GM21723 (cell line): Measurements from ENCODE around the gene KEL.

ENCODE experiments used
- ATAC-seq: cut with Tn5 transposase; IDR thresholded peaks from one replicate; pipeline ENCODE4 v1.9.1; 2021; ENCODE audit warnings: mild to moderate bottlenecking, moderate library complexity; ENCODE audit not compliant: unreplicated experiment

KEL gene

GRCh38 chr7:142899661-142900060 is 62.5 kb downstream of the KEL start:
- no peak for ATAC-seq

GRCh38 chr7:142898377-142899170 is 63.6 kb downstream of the KEL start:
- no peak for ATAC-seq

DNA sequence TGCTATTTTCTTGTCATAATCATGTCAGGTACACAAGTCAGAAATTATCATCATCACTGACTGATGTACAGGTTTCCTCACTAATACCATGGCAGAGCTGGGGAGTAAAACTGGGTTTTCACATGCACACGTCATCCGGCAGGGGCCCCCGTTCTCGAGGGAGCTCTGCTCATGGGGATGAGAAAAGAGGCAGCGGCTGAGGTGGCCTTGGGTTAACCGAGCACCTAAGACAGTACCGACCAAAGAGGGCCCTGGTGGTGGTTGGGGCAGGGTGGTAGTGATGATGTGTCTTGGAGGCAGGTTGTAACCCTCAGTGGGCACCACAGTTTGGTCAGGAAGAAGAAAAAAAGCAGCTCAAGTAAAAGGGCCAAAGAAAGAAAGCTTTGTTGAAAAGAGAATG is 64.5 kb downstream of the KEL start:
- no peak for ATAC-seq

DNA sequence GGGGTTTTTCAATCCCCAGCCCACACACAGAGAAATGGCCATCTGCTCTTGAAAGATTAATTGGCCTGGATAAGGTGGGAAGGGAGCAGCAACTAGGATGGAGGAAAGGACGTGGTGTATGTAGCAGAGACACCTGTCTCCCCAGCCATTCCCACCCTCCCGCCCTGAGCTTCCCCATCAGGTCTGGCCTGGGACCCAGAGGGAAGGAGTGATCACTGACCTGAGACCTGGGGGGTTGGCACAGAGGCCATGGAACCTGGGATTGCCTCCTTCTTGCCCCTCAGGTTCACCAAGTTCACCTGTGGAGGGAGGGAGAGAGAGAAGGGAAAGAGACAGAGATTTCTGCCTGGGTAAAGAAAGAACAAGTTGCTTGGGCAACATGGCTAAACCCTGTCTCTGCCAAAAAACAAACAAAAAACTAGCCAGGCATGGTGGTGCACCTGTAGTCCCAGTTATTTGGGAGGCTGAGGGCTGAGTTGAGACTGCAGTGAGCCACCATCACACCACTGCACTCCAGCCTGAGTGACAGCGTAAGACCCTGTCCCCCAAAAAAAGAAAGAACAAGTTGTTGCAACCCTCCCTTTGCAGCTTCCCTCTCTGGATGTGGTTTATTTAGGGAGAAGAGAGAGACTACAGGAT is 65.3 kb downstream of the KEL start:
- no peak for ATAC-seq

DNA sequence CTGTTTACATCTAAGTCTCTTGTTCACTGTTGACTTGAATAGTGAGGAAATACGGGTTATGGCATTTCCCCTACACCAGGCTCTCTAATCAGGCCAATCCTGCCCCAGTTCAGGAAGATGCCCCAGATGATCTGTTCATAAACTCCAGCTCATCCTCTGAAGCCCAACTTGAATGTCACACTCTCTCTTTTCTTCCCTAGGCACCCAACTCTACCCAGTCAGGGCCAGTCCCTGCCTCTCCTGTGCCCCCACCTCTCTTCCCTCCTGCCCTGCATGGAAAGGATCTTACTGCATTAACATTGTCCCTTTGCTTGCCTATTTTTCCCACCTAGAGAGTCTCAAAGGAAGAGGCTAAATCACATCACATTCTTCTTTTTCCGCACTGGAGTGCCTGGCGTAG is 66.0 kb downstream of the KEL start:
- ATAC-seq = no peak

DNA sequence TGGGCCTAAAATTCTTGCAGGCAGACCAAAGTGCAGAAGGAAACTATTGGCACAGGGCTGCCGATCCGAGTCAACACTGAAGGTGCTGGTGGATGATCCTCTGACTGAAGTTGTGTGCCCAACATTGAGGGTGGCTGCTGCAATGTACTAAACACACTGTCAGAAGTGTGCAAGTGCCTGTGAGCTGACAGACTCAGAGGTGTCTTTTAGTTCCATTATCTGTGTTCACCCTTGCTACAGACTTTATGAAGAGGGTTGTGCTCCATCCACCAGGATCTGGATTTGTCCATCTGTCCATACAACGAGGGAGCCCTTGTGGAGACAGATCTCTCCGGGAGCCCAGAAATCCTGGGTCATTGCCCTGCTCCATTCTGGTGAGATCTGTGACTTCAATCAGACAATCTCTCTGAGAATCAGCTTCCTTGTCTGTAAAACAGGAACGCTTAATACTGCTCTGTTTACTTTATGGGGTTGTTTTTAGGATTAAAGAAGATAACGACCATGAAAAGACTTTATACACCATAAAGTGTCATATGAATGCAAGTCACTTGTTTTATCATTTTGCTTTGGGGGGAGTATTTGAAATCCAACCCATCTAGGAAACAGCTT is 67.1 kb downstream of the KEL start:
- no peak for ATAC-seq

DNA sequence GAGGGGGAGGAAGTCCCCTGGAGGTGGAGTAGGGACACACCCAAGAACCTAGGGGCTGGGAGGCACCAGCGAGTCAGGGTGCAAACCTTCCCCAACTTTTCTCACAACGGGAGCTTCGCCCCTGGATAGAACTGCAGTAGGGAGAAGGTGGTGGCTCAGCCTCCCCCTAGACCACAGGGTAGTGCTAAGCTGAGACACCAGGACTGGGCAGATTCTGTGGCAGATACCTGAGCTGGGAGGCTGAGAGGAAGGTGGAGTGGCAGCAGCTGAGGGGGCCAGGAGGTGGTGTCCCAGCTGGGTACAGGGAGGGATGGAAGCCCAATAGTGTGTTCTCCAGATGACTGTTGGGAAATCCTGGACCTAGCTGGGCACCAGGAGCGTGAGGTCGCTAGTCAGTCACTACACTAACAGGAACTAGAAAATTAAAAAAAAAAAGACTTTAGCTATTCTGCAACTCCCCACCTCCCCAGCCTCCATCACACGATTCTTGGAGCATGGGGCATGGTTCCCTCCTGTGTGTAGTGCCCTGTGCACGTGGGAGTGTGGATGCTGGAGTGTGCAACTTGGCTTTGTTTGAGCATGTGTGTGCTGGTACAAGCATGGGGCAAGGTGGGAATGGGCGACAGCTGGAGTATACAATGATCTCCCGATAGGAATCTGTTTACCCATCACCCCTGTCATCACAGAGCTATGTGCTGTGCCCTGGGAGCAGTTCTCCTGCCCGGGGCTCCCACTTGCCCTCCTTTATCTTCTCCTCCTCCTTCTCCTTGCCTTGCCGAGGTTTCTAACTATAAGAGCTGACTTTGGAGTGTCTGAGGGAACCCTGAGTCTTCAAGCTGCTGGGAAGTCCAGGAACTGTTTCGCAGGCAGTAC is 67.8 kb downstream of the KEL start:
- ATAC-seq = no peak

GRCh38 chr7:142892951-142893350 is 69.2 kb downstream of the KEL start:
- no peak for ATAC-seq

DNA sequence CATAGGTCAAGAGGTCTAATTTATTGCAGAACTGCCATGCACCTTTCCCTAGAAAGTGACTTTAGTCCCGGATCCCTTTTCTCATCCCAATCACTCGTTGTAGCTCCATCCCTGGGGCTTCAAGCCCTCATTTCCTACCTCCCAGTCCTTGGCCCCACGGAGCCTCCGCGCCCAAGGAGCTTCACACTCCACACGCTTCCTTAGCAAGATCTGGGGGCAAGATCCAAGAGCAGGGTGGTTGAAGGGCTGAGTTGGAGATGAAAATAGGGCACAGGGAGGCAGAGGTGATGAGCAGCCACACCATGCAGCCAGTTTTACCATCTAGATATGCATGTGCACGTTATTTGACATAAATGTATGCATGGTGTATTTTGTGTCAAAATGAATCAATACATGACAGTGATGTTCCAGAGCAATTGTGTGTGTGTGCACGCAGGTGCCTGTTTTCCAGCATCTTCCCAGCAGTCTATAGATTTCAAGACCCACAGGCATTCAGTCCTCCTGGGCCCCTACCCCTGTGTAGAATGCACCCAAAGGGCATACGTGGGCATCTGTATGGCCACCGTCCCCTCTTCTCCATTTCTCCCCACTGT is 70.6 kb downstream of the KEL start:
- no peak for ATAC-seq
